ENCODE results near the gene RSKR.

RSKR gene

DNA sequence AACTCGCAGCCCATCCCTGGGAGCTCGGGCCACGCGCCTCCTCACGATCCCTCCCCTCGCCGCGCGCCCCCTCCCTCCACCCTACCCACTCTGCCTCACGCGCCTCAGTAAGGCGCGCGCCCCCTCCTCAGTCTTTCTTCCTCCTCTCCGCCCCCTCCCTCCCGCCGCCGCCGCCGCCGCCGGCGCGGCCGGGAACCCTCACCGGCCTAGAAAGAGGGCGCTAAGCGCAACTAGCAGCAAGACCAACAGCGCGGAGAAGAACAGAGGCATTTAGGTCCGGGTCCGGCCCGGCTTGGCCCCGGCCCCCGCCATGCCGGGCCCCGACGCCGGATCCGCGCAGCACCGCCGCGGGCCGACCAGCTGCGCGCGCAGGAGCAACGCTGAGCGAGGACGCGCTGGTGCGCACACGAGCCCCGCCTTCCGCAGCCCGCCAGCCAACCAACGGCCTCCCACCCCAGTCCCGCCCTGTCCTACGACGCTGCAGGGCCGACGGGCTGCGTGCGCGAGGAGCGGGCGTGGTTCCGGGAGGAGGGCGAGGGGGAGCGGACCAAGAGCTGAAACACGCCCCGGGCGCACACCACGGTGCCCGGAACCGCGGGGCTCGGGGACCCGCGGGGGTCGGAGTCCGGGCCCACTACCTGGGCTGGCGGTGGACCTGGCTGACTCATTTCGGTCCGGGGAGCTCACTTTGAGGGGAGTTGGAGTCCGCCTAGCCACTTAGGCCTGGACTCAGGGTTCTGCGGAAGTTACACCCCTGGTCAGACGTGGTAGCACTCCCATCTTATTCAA is 31.0 kb upstream of the RSKR start, which contains the start of gene BLTP2:
TSS of gene BLTP2 (minus strand) at position 372 of the 789 bp plus-strand sequence. CDS start at position 270, 102 bp downstream.
- peak within 1 kb of the TSS; percentile 84 for H3K4me2 ChIP-seq (ENCODE audit: low read length)
- no peaks in the 10 kb centered on the region for H3K9me2 ChIP-seq (replicated peaks; ENCODE audit: control insufficient read depth, low read length)
- no peaks in the 10 kb centered on the region for H3K9me3 ChIP-seq (ENCODE audit: control insufficient read depth, insufficient read depth, low read length)
- peaks cover 20% of the 10 kb centered on the region for H3F3A ChIP-seq (ENCODE audit: control insufficient read depth, insufficient read depth)
- H3K79me2 ChIP-seq (ENCODE audit: control insufficient read depth, low read length), result peaks cover 54% of the 10 kb centered on the region
- no peaks in the 10 kb centered on the region for H3K27me3 ChIP-seq (ENCODE audit: control insufficient read depth, low read length)
- H4K20me1 ChIP-seq (ENCODE audit: control insufficient read depth, insufficient read depth, low read depth, low read length), result peaks cover 19% of the 10 kb centered on the region
- peak within 1 kb of the TSS; percentile 73 for H3K27ac ChIP-seq (ENCODE audit: low read depth, low read length)
- no peak for TF ChIP-seq EZH2phosphoT487 (IDR thresholded peaks at IDR 0.05; ENCODE audit: borderline replicate concordance, low read length)
- TF ChIP-seq, protein P1, sequence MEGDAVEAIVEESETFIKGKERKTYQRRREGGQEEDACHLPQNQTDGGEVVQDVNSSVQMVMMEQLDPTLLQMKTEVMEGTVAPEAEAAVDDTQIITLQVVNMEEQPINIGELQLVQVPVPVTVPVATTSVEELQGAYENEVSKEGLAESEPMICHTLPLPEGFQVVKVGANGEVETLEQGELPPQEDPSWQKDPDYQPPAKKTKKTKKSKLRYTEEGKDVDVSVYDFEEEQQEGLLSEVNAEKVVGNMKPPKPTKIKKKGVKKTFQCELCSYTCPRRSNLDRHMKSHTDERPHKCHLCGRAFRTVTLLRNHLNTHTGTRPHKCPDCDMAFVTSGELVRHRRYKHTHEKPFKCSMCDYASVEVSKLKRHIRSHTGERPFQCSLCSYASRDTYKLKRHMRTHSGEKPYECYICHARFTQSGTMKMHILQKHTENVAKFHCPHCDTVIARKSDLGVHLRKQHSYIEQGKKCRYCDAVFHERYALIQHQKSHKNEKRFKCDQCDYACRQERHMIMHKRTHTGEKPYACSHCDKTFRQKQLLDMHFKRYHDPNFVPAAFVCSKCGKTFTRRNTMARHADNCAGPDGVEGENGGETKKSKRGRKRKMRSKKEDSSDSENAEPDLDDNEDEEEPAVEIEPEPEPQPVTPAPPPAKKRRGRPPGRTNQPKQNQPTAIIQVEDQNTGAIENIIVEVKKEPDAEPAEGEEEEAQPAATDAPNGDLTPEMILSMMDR (IDR thresholded peaks at IDR 0.05; ENCODE audit: low read depth, low read length, poor library complexity, severe bottlenecking), result no peak
- H3K36me3 ChIP-seq (ENCODE audit: control insufficient read depth, low read length), result peaks cover 58% of the 10 kb centered on the region
- H3K4me1 ChIP-seq (ENCODE audit: control insufficient read depth, low read length), result peaks cover 36% of the 10 kb centered on the region
- peak within 1 kb of the TSS; percentile 97 for H3K4me3 ChIP-seq (ENCODE audit: low read length)

DNA sequence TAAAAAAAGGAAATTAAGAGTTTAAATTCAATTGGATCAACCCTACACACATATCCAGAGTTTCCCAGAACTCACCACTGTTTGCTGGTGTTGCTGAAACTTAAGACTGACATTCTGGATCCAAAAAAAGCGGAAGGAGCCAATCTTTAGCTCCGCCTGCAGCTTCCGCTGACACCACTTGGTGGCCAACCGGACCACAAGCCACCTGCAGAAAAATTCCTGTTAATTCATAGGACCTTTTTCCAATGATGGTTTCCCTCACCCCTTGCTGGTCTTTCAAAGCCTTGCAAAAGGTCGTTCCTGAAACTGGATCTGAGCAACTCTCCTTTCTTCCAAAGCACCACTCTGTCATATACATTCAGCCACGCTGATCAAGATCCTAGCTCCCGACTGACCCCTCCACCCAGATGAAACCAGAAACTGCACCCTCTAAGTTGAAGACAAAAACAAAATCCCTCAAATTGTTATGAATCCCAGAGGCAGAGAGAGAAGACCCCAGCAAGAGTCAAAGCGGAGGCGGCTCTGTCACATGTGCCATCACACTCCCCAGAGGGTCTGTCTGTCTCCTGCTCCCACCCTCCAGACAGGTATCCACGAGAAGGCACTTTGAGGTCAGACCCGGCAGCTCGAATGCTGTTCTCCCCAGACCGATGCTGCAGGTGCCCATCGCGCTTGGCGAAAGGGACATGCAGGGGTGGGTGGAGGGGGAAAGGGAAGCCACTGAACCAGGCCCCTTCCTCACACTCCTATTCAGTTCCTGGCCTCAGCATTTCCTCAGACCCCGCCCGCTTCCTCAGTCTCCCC is 30.2 kb upstream of the RSKR start:
- Histone ChIP-seq H3K27me3 (ENCODE audit: control insufficient read depth, low read length) (no peaks in the 10 kb centered on the region), H3F3A (ENCODE audit: control insufficient read depth, insufficient read depth) (peaks cover 20% of the 10 kb centered on the region), H3K79me2 (ENCODE audit: control insufficient read depth, low read length) (peaks cover 60% of the 10 kb centered on the region), H3K4me2 (ENCODE audit: low read length) (peak overlapping the region; percentile 84), H3K4me3 (ENCODE audit: low read length) (peak overlapping the region; percentile 97), H3K9me3 (ENCODE audit: control insufficient read depth, insufficient read depth, low read length) (no peaks in the 10 kb centered on the region), H4K20me1 (ENCODE audit: control insufficient read depth, insufficient read depth, low read depth, low read length) (peaks cover 19% of the 10 kb centered on the region), H3K4me1 (ENCODE audit: control insufficient read depth, low read length) (peaks cover 36% of the 10 kb centered on the region), H3K9me2 (replicated peaks; ENCODE audit: control insufficient read depth, low read length) (no peaks in the 10 kb centered on the region), H3K36me3 (ENCODE audit: control insufficient read depth, low read length) (peaks cover 65% of the 10 kb centered on the region), H3K27ac (ENCODE audit: low read depth, low read length) (peak overlapping the region; percentile 59)
- no peak for TF ChIP-seq EZH2phosphoT487 (IDR thresholded peaks at IDR 0.05; ENCODE audit: borderline replicate concordance, low read length)
- TF ChIP-seq, protein P1 (IDR thresholded peaks at IDR 0.05; ENCODE audit: low read depth, low read length, poor library complexity, severe bottlenecking), result peak; percentile 59

DNA sequence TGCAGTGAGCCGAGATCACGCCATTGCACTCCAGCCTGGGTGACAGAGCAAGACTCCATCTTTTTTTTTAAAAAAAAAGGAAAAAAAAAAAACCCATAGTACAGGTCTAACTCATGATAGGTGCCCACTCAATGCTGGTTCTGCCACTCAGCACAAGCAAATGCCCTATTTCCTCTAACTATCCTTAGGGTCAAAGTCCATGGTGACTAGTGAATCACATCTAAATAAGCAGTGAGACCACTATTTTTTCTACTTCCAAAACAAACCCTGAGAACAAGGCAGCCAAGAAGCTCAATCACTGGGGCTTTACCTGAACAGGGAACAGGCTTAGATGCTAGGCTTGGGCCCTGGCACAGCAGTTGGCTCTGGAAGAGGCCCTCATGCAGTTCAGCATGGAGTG is 27.6 kb upstream of the RSKR start:
- Histone ChIP-seq H3K9me3 (ENCODE audit: control insufficient read depth, insufficient read depth, low read length) (no peaks in the 10 kb centered on the region), H3K27ac (ENCODE audit: low read depth, low read length) (no peak overlapping the region), H3K4me3 (ENCODE audit: low read length) (no peak overlapping the region), H3K9me2 (replicated peaks; ENCODE audit: control insufficient read depth, low read length) (no peaks in the 10 kb centered on the region), H3K27me3 (ENCODE audit: control insufficient read depth, low read length) (no peaks in the 10 kb centered on the region), H3K36me3 (ENCODE audit: control insufficient read depth, low read length) (peaks cover 77% of the 10 kb centered on the region), H3F3A (ENCODE audit: control insufficient read depth, insufficient read depth) (peaks cover 9% of the 10 kb centered on the region), H3K79me2 (ENCODE audit: control insufficient read depth, low read length) (peaks cover 76% of the 10 kb centered on the region), H4K20me1 (ENCODE audit: control insufficient read depth, insufficient read depth, low read depth, low read length) (peaks cover 19% of the 10 kb centered on the region), H3K4me1 (ENCODE audit: control insufficient read depth, low read length) (peaks cover 25% of the 10 kb centered on the region), H3K4me2 (ENCODE audit: low read length) (no peak overlapping the region)
- TF ChIP-seq, protein P1 (IDR thresholded peaks at IDR 0.05; ENCODE audit: low read depth, low read length, poor library complexity, severe bottlenecking), result no peak
- TF ChIP-seq EZH2phosphoT487 (IDR thresholded peaks at IDR 0.05; ENCODE audit: borderline replicate concordance, low read length), result no peak
